ENCODE measurements around the gene FGF14.

Gene FGF14

GRCh38 chr13:102277286-102277685 lies 124.6 kb downstream of the FGF14 start:
- H3K27me3 ChIP-seq (ENCODE audit: insufficient read depth, low read length), result no peaks in the 10 kb centered on the region
- no peak for DNase-seq
- no peak overlapping the region for H2BK5ac ChIP-seq (ENCODE audit: low read depth, low read length, poor library complexity)
- H3K36me3 ChIP-seq (ENCODE audit: control insufficient read depth in 1 of 2, insufficient read depth in 2 of 2, low read length in 2 of 2), result no peaks in the 10 kb centered on the region
- H3K27ac ChIP-seq (ENCODE audit: low read depth, low read length), result no peak overlapping the region
- no peak overlapping the region for H3K9ac ChIP-seq (ENCODE audit: low read length)
- H3K9me3 ChIP-seq (ENCODE audit: insufficient read depth, low read depth, low read length), result no peaks in the 10 kb centered on the region
- H3K4ac ChIP-seq (ENCODE audit: low read depth, low read length), result no peak overlapping the region
- no peak overlapping the region for H2AFZ ChIP-seq (ENCODE audit: insufficient read depth, low read length, poor library complexity)
- H3K79me2 ChIP-seq (ENCODE audit: control insufficient read depth, insufficient read depth, low read length, poor library complexity), result no peaks in the 10 kb centered on the region
- H4K91ac ChIP-seq (ENCODE audit: low read depth, low read length), result no peak overlapping the region
- no peak overlapping the region for H4K12ac ChIP-seq (ENCODE audit: low read depth, low read length)
- H3K18ac ChIP-seq (ENCODE audit: low read length), result no peak overlapping the region
- no peak overlapping the region for H3K4me2 ChIP-seq (ENCODE audit: low read length)
- H2AK5ac ChIP-seq (ENCODE audit: low read length), result no peak overlapping the region
- H4K8ac ChIP-seq (ENCODE audit: low read depth, low read length), result no peak overlapping the region
- H3K4me3 ChIP-seq (ENCODE audit: low read depth, low read length), result no peak overlapping the region
- H3K23ac ChIP-seq (ENCODE audit: low read length), result no peak overlapping the region
- WGBS (ENCODE audit: extremely low coverage, insufficient coverage, insufficient read length), result no CpG with 5 or more reads among the region's 4 CpGs
- no peak overlapping the region for H2BK12ac ChIP-seq (ENCODE audit: low read length)
- no peak overlapping the region for H2BK120ac ChIP-seq (ENCODE audit: insufficient read depth, low read length, poor library complexity)
- no peak overlapping the region for H3K14ac ChIP-seq (ENCODE audit: low read length)
- H3K4me1 ChIP-seq (ENCODE audit: control insufficient read depth in 1 of 2, insufficient read depth in 2 of 2, low read length in 2 of 2), result no peaks in the 10 kb centered on the region
- no peaks in the 10 kb centered on the region for H3K79me1 ChIP-seq (ENCODE audit: low read length)

GRCh38 chr13:102276404-102276803 lies 125.4 kb downstream of the FGF14 start:
- no peak overlapping the region for H4K8ac ChIP-seq (ENCODE audit: low read depth, low read length)
- no peak overlapping the region for H2BK120ac ChIP-seq (ENCODE audit: insufficient read depth, low read length, poor library complexity)
- no peak overlapping the region for H2BK5ac ChIP-seq (ENCODE audit: low read depth, low read length, poor library complexity)
- no peak overlapping the region for H3K18ac ChIP-seq (ENCODE audit: low read length)
- no peak overlapping the region for H4K91ac ChIP-seq (ENCODE audit: low read depth, low read length)
- H3K4me3 ChIP-seq (ENCODE audit: low read depth, low read length), result no peak overlapping the region
- no CpG with 5 or more reads among the region's 1 CpG for WGBS (ENCODE audit: extremely low coverage, insufficient coverage, insufficient read length)
- H2AK5ac ChIP-seq (ENCODE audit: low read length), result no peak overlapping the region
- H3K9me3 ChIP-seq (ENCODE audit: insufficient read depth, low read depth, low read length), result no peaks in the 10 kb centered on the region
- no peak overlapping the region for H3K27ac ChIP-seq (ENCODE audit: low read depth, low read length)
- DNase-seq, result no peak
- H3K4ac ChIP-seq (ENCODE audit: low read depth, low read length), result no peak overlapping the region
- no peaks in the 10 kb centered on the region for H3K79me1 ChIP-seq (ENCODE audit: low read length)
- no peaks in the 10 kb centered on the region for H3K36me3 ChIP-seq (ENCODE audit: control insufficient read depth in 1 of 2, insufficient read depth in 2 of 2, low read length in 2 of 2)
- H3K79me2 ChIP-seq (ENCODE audit: control insufficient read depth, insufficient read depth, low read length, poor library complexity), result no peaks in the 10 kb centered on the region
- no peaks in the 10 kb centered on the region for H3K27me3 ChIP-seq (ENCODE audit: insufficient read depth, low read length)
- no peak overlapping the region for H3K23ac ChIP-seq (ENCODE audit: low read length)
- H3K9ac ChIP-seq (ENCODE audit: low read length), result no peak overlapping the region
- H2AFZ ChIP-seq (ENCODE audit: insufficient read depth, low read length, poor library complexity), result no peak overlapping the region
- H3K4me1 ChIP-seq (ENCODE audit: control insufficient read depth in 1 of 2, insufficient read depth in 2 of 2, low read length in 2 of 2), result no peaks in the 10 kb centered on the region
- no peak overlapping the region for H3K4me2 ChIP-seq (ENCODE audit: low read length)
- H2BK12ac ChIP-seq (ENCODE audit: low read length), result no peak overlapping the region
- no peak overlapping the region for H4K12ac ChIP-seq (ENCODE audit: low read depth, low read length)
- H3K14ac ChIP-seq (ENCODE audit: low read length), result no peak overlapping the region

GRCh38 chr13:102275969-102276368 lies 125.9 kb downstream of the FGF14 start:
- Histone ChIP-seq H4K91ac (ENCODE audit: low read depth, low read length) (no peak overlapping the region), H3K79me2 (ENCODE audit: control insufficient read depth, insufficient read depth, low read length, poor library complexity) (no peaks in the 10 kb centered on the region), H2AFZ (ENCODE audit: insufficient read depth, low read length, poor library complexity) (no peak overlapping the region), H3K18ac (ENCODE audit: low read length) (no peak overlapping the region), H3K4me2 (ENCODE audit: low read length) (no peak overlapping the region), H3K4me3 (ENCODE audit: low read depth, low read length) (no peak overlapping the region), H3K4ac (ENCODE audit: low read depth, low read length) (no peak overlapping the region), H2BK5ac (ENCODE audit: low read depth, low read length, poor library complexity) (no peak overlapping the region), H4K12ac (ENCODE audit: low read depth, low read length) (no peak overlapping the region), H3K4me1 (ENCODE audit: control insufficient read depth in 1 of 2, insufficient read depth in 2 of 2, low read length in 2 of 2) (no peaks in the 10 kb centered on the region), H3K23ac (ENCODE audit: low read length) (no peak overlapping the region), H2AK5ac (ENCODE audit: low read length) (no peak overlapping the region), H4K8ac (ENCODE audit: low read depth, low read length) (no peak overlapping the region), H2BK120ac (ENCODE audit: insufficient read depth, low read length, poor library complexity) (no peak overlapping the region), H3K27ac (ENCODE audit: low read depth, low read length) (no peak overlapping the region), H3K36me3 (ENCODE audit: control insufficient read depth in 1 of 2, insufficient read depth in 2 of 2, low read length in 2 of 2) (no peaks in the 10 kb centered on the region), H3K14ac (ENCODE audit: low read length) (no peak overlapping the region), H3K27me3 (ENCODE audit: insufficient read depth, low read length) (no peaks in the 10 kb centered on the region), H3K9me3 (ENCODE audit: insufficient read depth, low read depth, low read length) (no peaks in the 10 kb centered on the region), H2BK12ac (ENCODE audit: low read length) (no peak overlapping the region), H3K9ac (ENCODE audit: low read length) (no peak overlapping the region), H3K79me1 (ENCODE audit: low read length) (no peaks in the 10 kb centered on the region)
- no CpG with 5 or more reads among the region's 3 CpGs for WGBS (ENCODE audit: extremely low coverage, insufficient coverage, insufficient read length)
- DNase-seq, result no peak

- no peaks in the 10 kb centered on the region for H3K9me3 ChIP-seq (ENCODE audit: insufficient read depth, low read depth, low read length)
- no peak overlapping the region for H3K23ac ChIP-seq (ENCODE audit: low read length)
- H3K4me2 ChIP-seq (ENCODE audit: low read length), result no peak overlapping the region
- H4K12ac ChIP-seq (ENCODE audit: low read depth, low read length), result no peak overlapping the region
- no peaks in the 10 kb centered on the region for H3K4me1 ChIP-seq (ENCODE audit: control insufficient read depth in 1 of 2, insufficient read depth in 2 of 2, low read length in 2 of 2)
- H3K4me3 ChIP-seq (ENCODE audit: low read depth, low read length), result no peak overlapping the region
- H3K9ac ChIP-seq (ENCODE audit: low read length), result no peak overlapping the region
- no peak overlapping the region for H2AFZ ChIP-seq (ENCODE audit: insufficient read depth, low read length, poor library complexity)
- no peak overlapping the region for H3K18ac ChIP-seq (ENCODE audit: low read length)
- no CpG with 5 or more reads among the region's 7 CpGs for WGBS (ENCODE audit: extremely low coverage, insufficient coverage, insufficient read length)
- no peak overlapping the region for H2BK12ac ChIP-seq (ENCODE audit: low read length)
- H2BK120ac ChIP-seq (ENCODE audit: insufficient read depth, low read length, poor library complexity), result no peak overlapping the region
- no peak overlapping the region for H2AK5ac ChIP-seq (ENCODE audit: low read length)
- H2BK5ac ChIP-seq (ENCODE audit: low read depth, low read length, poor library complexity), result no peak overlapping the region
- no peaks in the 10 kb centered on the region for H3K27me3 ChIP-seq (ENCODE audit: insufficient read depth, low read length)
- no peak overlapping the region for H4K91ac ChIP-seq (ENCODE audit: low read depth, low read length)
- H3K79me2 ChIP-seq (ENCODE audit: control insufficient read depth, insufficient read depth, low read length, poor library complexity), result no peaks in the 10 kb centered on the region
- H3K27ac ChIP-seq (ENCODE audit: low read depth, low read length), result no peak overlapping the region
- DNase-seq, result no peak
- H3K36me3 ChIP-seq (ENCODE audit: control insufficient read depth in 1 of 2, insufficient read depth in 2 of 2, low read length in 2 of 2), result no peaks in the 10 kb centered on the region
- no peaks in the 10 kb centered on the region for H3K79me1 ChIP-seq (ENCODE audit: low read length)
- H3K4ac ChIP-seq (ENCODE audit: low read depth, low read length), result no peak overlapping the region
- no peak overlapping the region for H4K8ac ChIP-seq (ENCODE audit: low read depth, low read length)
- H3K14ac ChIP-seq (ENCODE audit: low read length), result no peak overlapping the region
These were observed 128.7 kb downstream of the FGF14 start for GRCh38 chr13:102273111-102273510.
